IPS DF 4.7 (cell line): ENCODE data around the gene CEACAM16.
"Not testable (repeated sequence)": the region's sequence is repeated elsewhere in the genome, so short reads cannot be mapped to it uniquely, and the experiment has no call there.

Experiments used
- DNase-seq: peaks from one replicate; pipeline ENCODE4 v3.0.0-alpha.2; 2013; ENCODE audit warnings: low spot score; ENCODE audit errors: extremely low read depth

Gene CEACAM16

GRCh38 chr19:44702551-44703176 is 3.7 kb downstream of the CEACAM16 start:
- DNase-seq, result no peak

GRCh38 chr19:44703336-44704078 is 4.6 kb downstream of the CEACAM16 start:
- no peak for DNase-seq

GRCh38 chr19:44704982-44705381 is 6.0 kb downstream of the CEACAM16 start:
- no peak for DNase-seq

- DNase-seq, result no peak
These were observed 6.6 kb downstream of the CEACAM16 start for GRCh38 chr19:44705502-44706010.

GRCh38 chr19:44706506-44707236 is 7.7 kb downstream of the CEACAM16 start:
- no peak for DNase-seq

- DNase-seq, result no peak
These were observed 8.8 kb downstream of the CEACAM16 start for GRCh38 chr19:44707794-44708193.

GRCh38 chr19:44708940-44709339 is 10.0 kb downstream of the CEACAM16 start:
- no peak for DNase-seq

GRCh38 chr19:44709434-44710266 is 10.7 kb downstream of the CEACAM16 start:
- not testable (repeated sequence) for DNase-seq

GRCh38 chr19:44710483-44710882 is 11.5 kb downstream of the CEACAM16 start:
- DNase-seq, result no peak

- DNase-seq, result no peak
These were observed 14.0 kb downstream of the CEACAM16 start for GRCh38 chr19:44712864-44713515.

GRCh38 chr19:44714597-44715169 is 15.7 kb downstream of the CEACAM16 start:
- no peak for DNase-seq

- DNase-seq, result no peak
These were observed 18.7 kb downstream of the CEACAM16 start for GRCh38 chr19:44717603-44718002.

- DNase-seq, result peak; percentile 69
These were observed 19.7 kb downstream of the CEACAM16 start for GRCh38 chr19:44718441-44719261.

GRCh38 chr19:44719262-44719701 is 20.3 kb downstream of the CEACAM16 start:
- no peak for DNase-seq

- DNase-seq, result not testable (repeated sequence)
These were observed 21.4 kb downstream of the CEACAM16 start for GRCh38 chr19:44720396-44720795.

GRCh38 chr19:44720945-44721344 is 22.0 kb downstream of the CEACAM16 start:
- DNase-seq, result no peak

GRCh38 chr19:44721369-44721768 is 22.4 kb downstream of the CEACAM16 start:
- not testable (repeated sequence) for DNase-seq

- DNase-seq, result no peak
These were observed 23.5 kb downstream of the CEACAM16 start for GRCh38 chr19:44722131-44723121.
